GM12891 (cell line): Measurements from ENCODE around the gene NDUFB6.

Experiments used
- DNase-seq: peaks from one replicate; pipeline ENCODE4 v3.0.0; 2011; ENCODE audit warnings: low spot score; ENCODE audit not compliant: insufficient read length
- FAIRE-seq: peaks from 2 replicates; lab custom pipeline; 2011; peaks lifted over from hg19 to GRCh38; lab: Jason Lieb, UNC
- PAX5 ChIP-seq: IDR thresholded peaks from 2 replicates; pipeline ENCODE4 v1.6.1; 2011; ENCODE audit warnings: low read length, moderate library complexity, mild to moderate bottlenecking; ENCODE audit not compliant: insufficient read depth, severe bottlenecking
- POLR2A ChIP-seq: IDR thresholded peaks from 2 replicates; pipeline ENCODE4 v1.6.1; 2011; ENCODE audit warnings: low read depth, low read length, control low read depth
- POLR2AphosphoS5 ChIP-seq: IDR thresholded peaks from 2 replicates; pipeline ENCODE4 v1.6.1; 2011; ENCODE audit warnings: low read depth, low read length, control low read depth
- POU2F2 ChIP-seq: IDR thresholded peaks from 2 replicates; pipeline ENCODE4 v1.6.1; 2011; ENCODE audit warnings: low read depth, mild to moderate bottlenecking, control low read depth, low read length, moderate library complexity
- SPI1 ChIP-seq: IDR thresholded peaks from 2 replicates; pipeline ENCODE4 v1.6.1; 2011; ENCODE audit warnings: low read depth, low read length, control low read depth
- TAF1 ChIP-seq: IDR thresholded peaks from 2 replicates; pipeline ENCODE4 v1.6.1; 2011; ENCODE audit warnings: low read depth, low read length, control low read depth

Gene NDUFB6

DNA sequence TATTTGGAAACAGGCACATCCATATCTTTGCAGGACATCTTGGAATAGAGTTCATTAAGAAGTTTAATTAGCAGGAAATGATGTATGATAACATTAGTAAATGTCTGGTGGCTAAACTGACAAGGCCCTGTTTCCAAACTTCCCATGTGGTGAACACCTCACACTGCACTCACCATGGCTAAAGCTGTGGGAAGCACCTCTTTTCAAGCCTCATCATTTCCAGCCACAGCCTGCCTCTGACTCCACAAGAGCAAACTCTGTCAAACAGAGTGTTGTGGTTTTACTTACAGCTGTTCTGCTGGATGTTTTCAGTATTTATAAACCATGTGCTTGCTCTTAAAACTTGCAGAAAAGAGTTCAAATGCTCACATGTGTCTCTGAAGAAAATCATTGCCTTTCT, 14.9 kb upstream of the NDUFB6 start:
- peak; percentile 28 for FAIRE-seq
- DNase-seq: no peak
- TF ChIP-seq POLR2A: no peak
- TF ChIP-seq TAF1: no peak
- no peak for TF ChIP-seq SPI1
- TF ChIP-seq POU2F2: no peak
- no peak for TF ChIP-seq POLR2AphosphoS5
- TF ChIP-seq PAX5: no peak

DNA sequence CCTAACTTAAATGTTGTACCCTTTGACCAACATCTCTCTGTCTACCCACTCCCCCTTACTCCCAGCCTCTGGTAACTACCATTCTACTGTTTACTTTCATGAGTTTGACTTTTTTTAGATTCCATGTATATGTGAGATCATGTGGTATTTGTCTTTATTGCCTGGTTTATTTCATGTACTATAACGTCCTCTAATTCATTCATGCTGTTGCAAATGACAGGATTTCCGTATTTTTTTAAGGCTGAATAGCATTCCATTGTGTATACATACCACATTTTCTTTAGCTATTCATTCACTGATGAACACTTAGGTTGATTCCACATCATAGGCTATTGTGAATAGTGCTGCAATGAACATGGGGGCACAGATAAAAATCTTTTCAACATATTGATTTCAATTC, 11.8 kb upstream of the NDUFB6 start:
- FAIRE-seq (no peak), DNase-seq (no peak)
- no peak for TF ChIP-seq TAF1
- no peak for TF ChIP-seq POLR2A
- TF ChIP-seq PAX5: no peak
- no peak for TF ChIP-seq SPI1
- no peak for TF ChIP-seq POLR2AphosphoS5
- no peak for TF ChIP-seq POU2F2

DNA sequence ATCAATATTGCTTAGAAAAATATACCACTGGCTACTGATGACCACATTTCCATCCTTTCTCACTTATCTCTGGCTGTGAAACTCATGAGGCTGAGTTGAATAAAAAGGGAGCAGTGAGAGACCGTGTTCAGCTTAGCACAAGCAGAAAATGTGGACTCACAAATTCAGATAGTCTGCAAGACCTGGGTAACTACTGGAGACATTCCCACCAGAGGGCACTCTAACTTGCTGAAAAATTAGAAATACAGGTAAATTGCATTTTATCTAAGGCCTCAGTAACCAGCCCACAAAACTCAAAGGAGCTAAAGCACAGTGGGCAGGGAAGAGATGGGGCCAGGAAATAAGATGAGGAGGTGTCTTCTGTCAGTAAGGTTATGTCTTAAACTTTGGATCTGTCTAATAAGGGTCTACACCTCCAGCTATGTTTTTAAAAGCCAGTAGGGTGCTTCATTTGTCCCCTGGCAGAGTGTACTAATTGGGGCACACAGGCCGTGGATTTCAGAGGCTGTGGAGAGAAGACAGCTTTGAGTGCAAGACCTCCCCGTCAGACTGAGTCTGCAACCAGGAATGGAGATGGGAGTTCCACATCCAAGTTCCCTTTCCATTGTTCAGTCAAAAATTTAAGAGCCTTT, 8.7 kb upstream of the NDUFB6 start:
- TF ChIP-seq POU2F2 (no peak), TAF1 (no peak), POLR2AphosphoS5 (no peak), SPI1 (no peak), PAX5 (no peak), POLR2A (no peak)
- peak; percentile 81 for FAIRE-seq
- no peak for DNase-seq

DNA sequence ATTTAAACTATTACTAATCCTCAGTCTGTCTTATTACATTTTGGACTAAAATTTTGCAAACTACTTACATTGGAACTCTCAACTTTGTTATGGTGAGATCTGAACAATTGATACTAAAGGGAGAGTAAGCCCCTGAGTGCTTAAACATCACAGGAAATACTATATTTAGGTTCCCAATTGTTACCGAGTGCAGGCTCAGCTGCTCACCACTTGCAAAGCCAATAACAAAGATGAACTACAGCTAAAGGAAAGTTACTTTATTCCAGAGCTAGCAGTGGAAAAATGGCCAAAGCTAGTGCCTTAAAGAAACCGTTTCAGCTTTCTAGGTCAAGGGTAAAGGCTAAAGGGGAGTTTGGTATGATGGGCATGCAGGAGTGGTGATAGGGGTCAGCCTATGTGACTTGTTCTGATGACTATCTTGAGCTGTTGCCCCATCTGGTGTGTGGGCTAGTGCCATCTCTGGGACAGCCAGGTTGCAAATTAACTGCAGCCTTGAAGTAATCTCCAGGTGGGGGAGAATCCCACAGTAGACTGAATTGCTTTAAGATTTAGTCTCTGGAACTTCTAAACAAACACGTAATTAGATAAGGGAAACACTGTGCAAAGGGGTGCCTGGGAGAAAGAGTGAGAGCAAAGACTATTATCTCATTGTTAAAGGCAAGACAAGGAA, 7.8 kb upstream of the NDUFB6 start:
- no peak for TF ChIP-seq SPI1
- no peak for FAIRE-seq
- DNase-seq: no peak

DNA sequence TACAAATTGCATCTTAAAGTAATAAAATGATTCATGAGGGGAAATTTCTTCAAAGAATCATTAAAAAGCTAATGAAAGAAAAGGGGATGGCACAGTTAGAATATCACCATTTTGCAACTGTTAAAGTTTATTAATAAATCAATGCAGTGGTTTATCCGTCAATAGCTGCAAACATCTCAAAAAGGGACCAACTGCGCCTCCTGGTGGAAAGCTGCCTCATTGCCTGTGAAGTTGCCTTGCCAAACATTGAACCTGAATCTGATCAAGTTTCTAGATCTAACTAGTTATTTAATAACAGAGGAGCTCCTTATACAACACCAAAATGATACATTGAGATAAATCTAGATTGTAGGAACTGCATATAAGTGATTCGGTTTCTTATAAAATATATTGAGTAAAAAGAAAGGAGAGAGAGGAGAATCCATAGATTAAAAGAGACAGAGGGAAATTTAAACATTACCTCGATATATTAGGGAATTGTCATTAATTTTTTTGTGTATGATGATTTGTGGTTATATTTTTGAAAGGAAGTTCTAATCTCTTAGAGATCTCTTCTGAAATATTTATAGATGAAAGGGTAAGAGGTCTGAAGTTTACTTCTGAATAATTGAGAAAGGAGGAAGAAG, 6.9 kb upstream of the NDUFB6 start:
- DNase-seq (no peak), FAIRE-seq (peak; percentile 13)
- TF ChIP-seq SPI1: no peak
- no peak for TF ChIP-seq PAX5
- no peak for TF ChIP-seq POU2F2
- TF ChIP-seq TAF1: no peak
- TF ChIP-seq POLR2AphosphoS5: no peak
- TF ChIP-seq POLR2A: no peak

DNA sequence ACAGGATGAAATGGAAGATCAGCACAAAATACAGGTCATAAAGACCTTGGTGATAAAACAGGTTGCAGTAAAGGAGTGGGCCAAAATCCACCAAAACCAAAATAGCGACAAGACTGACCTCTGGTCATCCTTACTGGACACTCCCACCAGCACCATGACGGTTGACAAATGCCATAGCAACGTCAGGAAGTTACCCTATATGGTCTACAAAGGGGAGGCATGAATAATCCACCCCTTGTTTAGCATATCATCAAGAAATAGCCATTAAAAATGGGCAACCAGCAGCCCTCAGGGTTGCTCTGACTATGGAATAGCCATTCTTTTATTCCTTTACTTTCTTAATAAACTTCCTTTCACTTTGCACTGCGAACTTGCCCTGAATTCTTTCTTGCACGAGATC, 6.0 kb upstream of the NDUFB6 start:
- DNase-seq: no peak
- TF ChIP-seq POU2F2 (no peak), POLR2AphosphoS5 (no peak), PAX5 (no peak), POLR2A (no peak), TAF1 (no peak), SPI1 (no peak)
- no peak for FAIRE-seq

DNA sequence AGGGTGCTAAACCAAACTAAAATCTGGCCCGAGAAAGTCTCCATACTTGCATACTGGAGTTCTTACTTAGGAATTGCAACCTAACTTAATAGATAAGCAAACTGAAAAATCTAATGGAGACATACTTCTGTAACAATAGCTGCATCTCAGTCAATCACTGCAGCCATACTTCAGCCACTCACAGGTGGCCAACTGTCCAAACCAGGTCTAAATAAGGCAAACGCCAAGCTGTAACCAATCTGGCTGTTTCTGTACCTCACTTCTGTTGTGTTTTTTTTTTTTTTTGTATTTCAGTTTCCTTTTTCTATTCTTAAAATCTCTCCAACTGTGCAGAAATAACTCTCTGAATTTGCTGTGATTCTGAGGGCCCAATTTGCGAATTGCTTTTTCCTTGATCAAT, 4.4 kb upstream of the NDUFB6 start:
- DNase-seq (no peak), FAIRE-seq (no peak)
- no peak for TF ChIP-seq POLR2AphosphoS5
- no peak for TF ChIP-seq TAF1
- TF ChIP-seq SPI1: no peak
- no peak for TF ChIP-seq PAX5
- no peak for TF ChIP-seq POU2F2
- TF ChIP-seq POLR2A: no peak

DNA sequence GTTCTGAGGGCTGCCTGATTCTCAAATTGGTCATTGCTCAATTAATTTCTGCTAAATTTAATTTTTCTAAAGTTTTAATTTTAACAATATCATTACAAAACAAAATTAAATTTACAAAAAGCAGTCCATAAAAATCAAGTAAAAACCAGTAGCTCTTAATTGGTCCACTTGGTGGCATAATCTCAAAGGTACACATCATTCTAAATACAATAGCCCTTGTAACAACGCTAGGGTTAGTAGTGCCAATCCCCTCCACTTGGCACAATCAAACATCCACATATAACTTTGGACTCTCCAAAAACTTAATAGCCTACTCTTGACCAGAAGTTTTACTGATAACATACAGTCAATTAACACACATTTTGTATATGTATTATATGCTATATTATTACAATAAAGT, 1.9 kb upstream of the NDUFB6 start:
- FAIRE-seq (no peak), DNase-seq (no peak)
- TF ChIP-seq POLR2A: no peak
- TF ChIP-seq TAF1: no peak
- no peak for TF ChIP-seq POU2F2
- no peak for TF ChIP-seq PAX5
- no peak for TF ChIP-seq SPI1
- no peak for TF ChIP-seq POLR2AphosphoS5

DNA sequence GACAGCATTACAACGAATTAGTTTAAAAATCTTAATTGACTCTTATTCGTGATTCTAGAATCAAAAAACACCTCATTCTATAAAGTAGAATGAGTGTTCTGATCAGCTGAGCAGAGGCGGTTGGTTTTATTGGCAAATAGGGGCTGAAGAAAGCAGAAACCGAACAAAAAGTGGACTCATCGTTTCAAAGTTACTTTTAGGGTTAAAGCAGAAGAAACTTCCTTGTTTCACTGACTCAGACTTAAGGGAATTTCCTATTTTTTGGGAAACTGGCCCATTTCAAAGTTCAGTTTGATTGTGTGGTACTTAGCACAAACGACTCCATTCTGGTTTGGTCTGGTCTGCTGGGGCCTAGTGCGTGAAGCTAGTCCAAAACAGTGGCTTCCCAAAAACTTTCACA, 862 bp upstream of the NDUFB6 start:
- TF ChIP-seq TAF1 (no peak), PAX5 (no peak), POU2F2 (no peak), POLR2AphosphoS5 (no peak), POLR2A (no peak), SPI1 (no peak)
- DNase-seq: no peak
- no peak for FAIRE-seq
